T-helper 2 cell treated with Interferon-gamma antibody and Interleukin-4, amounts not matched to agents 5 μg/mL and 100 μg/mL, for 36 hours (primary cell): Measurements from ENCODE around the gene CAPSL.
"Not testable (repeated sequence)": the region's sequence is repeated elsewhere in the genome, so short reads cannot be mapped to it uniquely, and the experiment has no call there.

Experiments used
- DNase-seq: peaks from one replicate; pipeline ENCODE4 v3.0.0; 2021; ENCODE audit warnings: low spot score
- H3K27ac Mint-ChIP-seq: one replicate; pipeline ENCODE4 v1.8.0; 2021; ENCODE audit warnings: mild to moderate bottlenecking, mixed read lengths
- H3K27me3 Mint-ChIP-seq: one replicate; pipeline ENCODE4 v1.8.0; 2021; ENCODE audit warnings: low read depth, mixed read lengths
- H3K36me3 Mint-ChIP-seq: one replicate; pipeline ENCODE4 v1.8.0; 2021; ENCODE audit warnings: low read depth, mixed read lengths
- H3K4me1 Mint-ChIP-seq: one replicate; pipeline ENCODE4 v1.8.0; 2021; ENCODE audit warnings: low read depth, mixed read lengths
- H3K4me3 Mint-ChIP-seq: one replicate; pipeline ENCODE4 v1.8.0; 2022; ENCODE audit warnings: mild to moderate bottlenecking, moderate library complexity, mixed read lengths
- H3K9me3 Mint-ChIP-seq: one replicate; pipeline ENCODE4 v1.8.0; 2021; ENCODE audit warnings: mixed read lengths

CAPSL gene

GRCh38 chr5:35938568-35939227 lies at the start of gene CAPSL:
TSS of gene CAPSL (minus strand) at chr5:35938622. CDS start at chr5:35921120, 17,502 bp downstream.
- no peak for DNase-seq
- no peak within 1 kb of the TSS for H3K4me3 Mint-ChIP-seq
- no peaks in the 10 kb centered on the region for H3K36me3 Mint-ChIP-seq
- no peaks in the 10 kb centered on the region for H3K4me1 Mint-ChIP-seq
- no peak within 1 kb of the TSS for H3K27ac Mint-ChIP-seq
- H3K9me3 Mint-ChIP-seq, result no peaks in the 10 kb centered on the region
- peaks cover 12% of the 10 kb centered on the region for H3K27me3 Mint-ChIP-seq

- no peak overlapping the region for H3K4me3 Mint-ChIP-seq
- H3K4me1 Mint-ChIP-seq, result no peaks in the 10 kb centered on the region
- H3K27me3 Mint-ChIP-seq, result no peaks in the 10 kb centered on the region
- H3K9me3 Mint-ChIP-seq, result peaks cover 1% of the 10 kb centered on the region
- no peak for DNase-seq
- no peaks in the 10 kb centered on the region for H3K36me3 Mint-ChIP-seq
- no peak overlapping the region for H3K27ac Mint-ChIP-seq
These were observed 49.4 kb upstream of the CAPSL start for GRCh38 chr5:35987776-35988175.

GRCh38 chr5:35979715-35980114 lies 41.3 kb upstream of the CAPSL start:
- no peak overlapping the region for H3K4me3 Mint-ChIP-seq
- no peaks in the 10 kb centered on the region for H3K4me1 Mint-ChIP-seq
- peaks cover under 1% of the 10 kb centered on the region for H3K27me3 Mint-ChIP-seq
- H3K9me3 Mint-ChIP-seq, result peaks cover 11% of the 10 kb centered on the region
- no peak overlapping the region for H3K27ac Mint-ChIP-seq
- no peak for DNase-seq
- no peaks in the 10 kb centered on the region for H3K36me3 Mint-ChIP-seq

DNA sequence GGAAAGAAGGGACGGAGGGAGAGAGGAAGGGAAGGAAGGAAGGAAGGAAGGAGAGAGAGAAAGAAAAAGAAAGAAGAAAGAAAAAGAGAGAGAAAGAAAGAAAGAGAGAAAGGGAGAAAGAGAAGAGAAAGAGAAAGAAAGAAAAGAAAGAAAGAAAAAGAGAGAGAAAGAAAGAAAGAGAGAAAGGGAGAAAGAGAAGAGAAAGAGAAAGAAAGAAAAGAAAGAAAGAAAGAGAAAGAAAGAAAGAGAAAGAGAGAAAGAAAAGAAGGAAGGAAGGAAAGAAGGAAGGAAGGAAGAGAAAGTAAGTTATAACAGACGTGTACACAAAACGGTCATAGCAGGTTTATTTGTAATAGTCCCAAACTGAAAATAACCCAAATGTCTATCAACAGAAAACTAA lies 38.4 kb upstream of the CAPSL start:
- not testable (repeated sequence) for H3K4me1 Mint-ChIP-seq, H3K36me3 Mint-ChIP-seq, H3K27ac Mint-ChIP-seq, DNase-seq, H3K4me3 Mint-ChIP-seq, H3K9me3 Mint-ChIP-seq, H3K27me3 Mint-ChIP-seq

DNA sequence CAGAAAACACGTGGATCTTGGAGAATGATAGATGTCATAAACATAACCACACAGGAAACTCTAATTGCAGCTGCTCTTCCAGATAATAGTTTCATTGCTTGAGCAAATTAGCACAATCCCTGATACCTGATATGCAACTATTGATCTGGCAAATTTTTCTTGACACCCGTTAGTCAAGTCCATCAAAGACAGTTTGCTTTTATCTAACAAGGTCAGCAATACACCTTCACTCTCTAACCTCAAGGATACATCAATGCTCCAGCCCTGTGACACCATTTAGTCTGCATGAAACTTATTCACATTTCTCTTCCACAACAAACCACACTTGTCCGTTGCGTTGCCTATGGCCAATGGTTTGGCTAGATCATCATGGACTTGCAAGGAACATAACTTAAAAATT lies 36.1 kb upstream of the CAPSL start:
- Mint-ChIP-seq H3K4me3 (no peak overlapping the region), H3K9me3 (no peaks in the 10 kb centered on the region), H3K27me3 (peaks cover 6% of the 10 kb centered on the region), H3K27ac (no peak overlapping the region), H3K4me1 (no peaks in the 10 kb centered on the region), H3K36me3 (no peaks in the 10 kb centered on the region)
- no peak for DNase-seq

GRCh38 chr5:35971878-35972210 lies 33.4 kb upstream of the CAPSL start:
- Mint-ChIP-seq H3K4me3 (no peak overlapping the region), H3K4me1 (no peaks in the 10 kb centered on the region), H3K27ac (no peak overlapping the region), H3K27me3 (peaks cover 6% of the 10 kb centered on the region), H3K36me3 (no peaks in the 10 kb centered on the region), H3K9me3 (peaks cover 4% of the 10 kb centered on the region)
- DNase-seq, result no peak

GRCh38 chr5:35971186-35971877 lies 32.9 kb upstream of the CAPSL start:
- Mint-ChIP-seq H3K9me3 (peaks cover 4% of the 10 kb centered on the region), H3K4me3 (no peak overlapping the region), H3K27ac (no peak overlapping the region), H3K4me1 (no peaks in the 10 kb centered on the region), H3K27me3 (peaks cover 9% of the 10 kb centered on the region), H3K36me3 (no peaks in the 10 kb centered on the region)
- DNase-seq, result no peak

- Mint-ChIP-seq H3K9me3 (peaks cover 4% of the 10 kb centered on the region), H3K4me1 (no peaks in the 10 kb centered on the region), H3K27me3 (peaks cover 9% of the 10 kb centered on the region), H3K36me3 (no peaks in the 10 kb centered on the region), H3K27ac (no peak overlapping the region), H3K4me3 (no peak overlapping the region)
- no peak for DNase-seq
These were observed 25.0 kb upstream of the CAPSL start for GRCh38 chr5:35963381-35963843.

- Mint-ChIP-seq H3K36me3 (no peaks in the 10 kb centered on the region), H3K4me3 (no peak overlapping the region), H3K4me1 (no peaks in the 10 kb centered on the region), H3K27me3 (peaks cover 9% of the 10 kb centered on the region), H3K27ac (no peak overlapping the region), H3K9me3 (peaks cover 4% of the 10 kb centered on the region)
- no peak for DNase-seq
These were observed 21.9 kb upstream of the CAPSL start for GRCh38 chr5:35960328-35960727.

DNA sequence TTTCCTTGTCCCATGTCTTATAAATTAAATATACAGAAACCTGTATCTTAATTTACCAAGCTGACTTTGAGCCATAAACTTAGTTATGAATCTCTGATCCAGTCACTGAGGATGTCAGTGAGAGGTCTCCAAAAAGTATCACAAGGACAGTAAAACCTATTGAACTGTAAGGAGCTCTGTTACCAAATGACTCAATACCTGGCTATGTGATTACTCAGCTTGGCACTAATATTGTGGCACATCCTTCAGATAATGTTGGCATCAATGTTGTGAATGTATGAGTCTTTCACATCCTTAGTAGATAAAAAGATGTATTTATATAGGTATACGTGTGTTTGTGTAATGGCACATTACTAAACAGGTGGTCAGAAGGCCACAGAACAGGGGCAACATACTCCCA lies 18.0 kb upstream of the CAPSL start:
- Mint-ChIP-seq H3K27me3 (peaks cover 34% of the 10 kb centered on the region), H3K9me3 (no peaks in the 10 kb centered on the region), H3K4me1 (peaks cover 2% of the 10 kb centered on the region), H3K36me3 (no peaks in the 10 kb centered on the region), H3K4me3 (no peak overlapping the region), H3K27ac (no peak overlapping the region)
- DNase-seq, result no peak

DNA sequence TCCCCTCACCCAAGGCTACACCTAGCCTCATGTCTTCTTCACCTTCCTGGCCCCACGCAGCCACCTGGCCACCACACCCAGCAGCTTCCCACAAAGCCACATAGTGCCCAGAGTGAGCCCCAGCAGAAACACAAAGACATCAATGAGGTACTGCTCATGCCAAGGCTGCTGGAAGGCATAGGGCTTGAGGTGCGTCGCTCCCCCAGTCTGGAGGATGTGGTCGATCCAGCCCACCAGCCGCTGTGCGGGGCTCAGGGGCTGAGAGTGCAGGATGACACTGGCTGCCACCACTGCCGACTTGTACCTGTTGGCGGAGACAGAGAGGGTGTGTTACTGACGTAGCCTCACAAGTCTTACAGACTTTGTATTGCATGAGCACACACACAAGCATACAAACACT lies 15.8 kb upstream of the CAPSL start:
- Mint-ChIP-seq H3K27ac (no peak overlapping the region), H3K27me3 (peaks cover 36% of the 10 kb centered on the region)
- no peak for DNase-seq

DNA sequence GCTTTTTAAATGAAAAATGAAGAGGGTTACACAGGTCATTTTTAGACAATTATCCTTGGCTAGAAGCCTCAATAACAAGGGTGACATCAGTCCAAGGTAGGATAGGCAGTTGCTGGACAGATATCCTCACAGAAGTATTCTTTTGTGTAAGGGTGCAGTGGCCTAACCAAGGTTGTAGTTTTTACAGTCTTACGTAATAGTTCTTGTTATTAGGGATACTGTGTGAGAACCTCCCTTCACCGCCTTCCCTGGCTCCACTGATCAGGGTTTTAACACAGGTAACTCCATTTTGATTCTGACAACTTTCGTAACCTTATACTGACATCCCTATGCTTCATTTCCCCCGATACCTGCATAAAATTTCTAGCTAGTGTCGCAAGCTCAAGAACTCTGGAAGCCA lies 8.7 kb upstream of the CAPSL start:
- Mint-ChIP-seq H3K27ac (no peak overlapping the region), H3K4me1 (no peaks in the 10 kb centered on the region), H3K36me3 (no peaks in the 10 kb centered on the region), H3K27me3 (peaks cover 13% of the 10 kb centered on the region), H3K9me3 (no peaks in the 10 kb centered on the region), H3K4me3 (no peak overlapping the region)
- DNase-seq, result no peak

More for the DNA sequence above, 15.8 kb upstream of the CAPSL start:
- H3K36me3 Mint-ChIP-seq, result no peaks in the 10 kb centered on the region
- H3K4me3 Mint-ChIP-seq, result no peak overlapping the region
- no peaks in the 10 kb centered on the region for H3K9me3 Mint-ChIP-seq
- H3K4me1 Mint-ChIP-seq, result peaks cover 2% of the 10 kb centered on the region

- no peak for DNase-seq
- Mint-ChIP-seq H3K4me1 (no peaks in the 10 kb centered on the region), H3K27me3 (peaks cover 14% of the 10 kb centered on the region)
These were observed 1.2 kb upstream of the CAPSL start for GRCh38 chr5:35939639-35940038.

DNA sequence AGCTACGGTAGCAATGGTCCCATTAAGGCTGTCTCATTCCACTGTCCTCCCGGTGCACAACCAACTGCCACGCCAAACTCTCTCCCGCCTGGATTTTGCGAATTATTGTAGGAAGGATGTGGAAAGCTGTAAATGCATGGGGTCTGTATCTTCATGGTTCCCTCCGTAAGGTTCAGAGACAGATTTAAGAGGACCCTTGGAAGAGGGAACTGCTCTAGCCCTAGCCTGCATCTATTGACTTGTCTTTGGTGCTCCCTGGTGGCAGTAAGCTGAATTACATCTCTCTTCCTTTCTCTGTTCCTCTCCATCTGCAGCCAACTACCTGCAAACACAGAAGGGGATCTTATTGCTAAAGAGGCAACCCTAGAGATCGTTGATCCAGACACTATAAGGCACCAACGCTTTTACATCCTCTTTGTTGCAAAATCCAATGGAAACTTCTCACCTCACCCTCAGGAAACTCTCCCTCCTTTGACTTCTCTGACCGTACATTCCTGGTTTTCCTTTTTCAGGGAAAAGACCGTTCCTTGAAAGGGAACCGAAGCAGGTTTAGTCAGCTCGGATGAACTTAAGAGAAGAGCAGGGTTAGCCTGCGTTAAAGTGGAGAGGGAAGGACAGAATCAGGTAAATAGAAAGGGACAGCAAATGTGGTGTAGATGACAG lies 11.9 kb downstream of the CAPSL start:
- peak; percentile 44 for DNase-seq

More at GRCh38 chr5:35939639-35940038, 1.2 kb upstream of the CAPSL start:
- no peaks in the 10 kb centered on the region for H3K9me3 Mint-ChIP-seq
- H3K27ac Mint-ChIP-seq, result no peak overlapping the region
- no peaks in the 10 kb centered on the region for H3K36me3 Mint-ChIP-seq
- no peak overlapping the region for H3K4me3 Mint-ChIP-seq

More for the DNA sequence above, 11.9 kb downstream of the CAPSL start:
- H3K9me3 Mint-ChIP-seq, result no peaks in the 10 kb centered on the region
- H3K4me3 Mint-ChIP-seq, result peak overlapping the region; percentile 15
- H3K27me3 Mint-ChIP-seq, result peaks cover 7% of the 10 kb centered on the region
- peaks cover 27% of the 10 kb centered on the region for H3K4me1 Mint-ChIP-seq
- H3K36me3 Mint-ChIP-seq, result no peaks in the 10 kb centered on the region
- H3K27ac Mint-ChIP-seq, result no peak overlapping the region
